NCI-H345 treated with DMSO at 0.1 percent for 48 hours (cell line): ENCODE results near the gene ZBTB33.
A peak's percentile ranks its signal among the peaks of the same experiment; 100 is the strongest.

Experiments
- DNase-seq: peaks from one replicate; lab custom pipeline; 2025; ENCODE audit not compliant: unreplicated experiment; lab: John Stamatoyannopoulos, UW

The ZBTB33 gene

GRCh38 chrX:120250522-120251271 lies at the start of gene ZBTB33:
ZBTB33 (plus strand) TSS chrX:120250812; CDS start chrX:120253416, 2,604 bp downstream.
- DNase-seq: peak; percentile 66

- DNase-seq: no peak
These were observed 49.8 kb upstream of the ZBTB33 start for GRCh38 chrX:120200851-120201250.

GRCh38 chrX:120205816-120206753 lies 44.5 kb upstream of the ZBTB33 start:
- DNase-seq: no peak

GRCh38 chrX:120207009-120207605 lies 43.5 kb upstream of the ZBTB33 start:
- no peak for DNase-seq

- peak; percentile 4 for DNase-seq
These were observed 37.0 kb upstream of the ZBTB33 start for GRCh38 chrX:120213438-120214265.

GRCh38 chrX:120223374-120223773 lies 27.2 kb upstream of the ZBTB33 start:
- no peak for DNase-seq

GRCh38 chrX:120224388-120224787 lies 26.2 kb upstream of the ZBTB33 start:
- no peak for DNase-seq

- no peak for DNase-seq
These were observed 22.3 kb upstream of the ZBTB33 start for GRCh38 chrX:120228187-120228908.

- no peak for DNase-seq
These were observed 15.3 kb upstream of the ZBTB33 start for GRCh38 chrX:120235284-120235683.

GRCh38 chrX:120236687-120237479 lies 13.7 kb upstream of the ZBTB33 start:
- DNase-seq: no peak

GRCh38 chrX:120238933-120239332 lies 11.7 kb upstream of the ZBTB33 start:
- no peak for DNase-seq

GRCh38 chrX:120242813-120243212 lies 7.8 kb upstream of the ZBTB33 start:
- DNase-seq: no peak

GRCh38 chrX:120244395-120244734 lies 6.2 kb upstream of the ZBTB33 start:
- no peak for DNase-seq

GRCh38 chrX:120244735-120245498 lies 5.7 kb upstream of the ZBTB33 start:
- no peak for DNase-seq

GRCh38 chrX:120251471-120252011 lies 929 bp downstream of the ZBTB33 start:
- DNase-seq: no peak

- no peak for DNase-seq
These were observed 3.2 kb downstream of the ZBTB33 start for GRCh38 chrX:120253784-120254183.

GRCh38 chrX:120260369-120260768 lies 9.8 kb downstream of the ZBTB33 start:
- DNase-seq: peak; percentile 63
